PFSK-1 (cell line): ENCODE results near the gene CFAP77.

Experiments used
- FOXP2 ChIP-seq: optimal IDR thresholded peaks from 2 replicates; pipeline ENCODE3; 2011; ENCODE audit warnings: borderline replicate concordance, control low read depth, inconsistent platforms; ENCODE audit not compliant: insufficient read depth; ENCODE audit errors: extremely low read length, extremely low read depth
- POLR2AphosphoS5 ChIP-seq: IDR thresholded peaks from 2 replicates; pipeline ENCODE4 v1.6.1; 2012; ENCODE audit warnings: low read depth, mild to moderate bottlenecking, control low read depth, low read length, moderate library complexity
- REST ChIP-seq, 2 experiments: IDR thresholded peaks; 2 replicates each; pipeline versions ENCODE4 v1.6.1 to v1.8.0; 2011 to 2012; ENCODE audit warnings: low read depth in 2 of 2, low read length in 2 of 2, control low read depth in 1 of 2, inconsistent platforms in 1 of 2, mild to moderate bottlenecking in 1 of 2, moderate library complexity in 1 of 2; ENCODE audit not compliant: insufficient read depth in 1 of 2
- SIN3A ChIP-seq: IDR thresholded peaks from 2 replicates; pipeline ENCODE4 v1.6.1; 2012; ENCODE audit warnings: mild to moderate bottlenecking, low read length, moderate library complexity, borderline replicate concordance; ENCODE audit not compliant: insufficient read depth
- TAF1 ChIP-seq: IDR thresholded peaks from 2 replicates; pipeline ENCODE4 v1.6.1; 2012; ENCODE audit warnings: low read length, control low read depth, borderline replicate concordance; ENCODE audit not compliant: insufficient read depth

The CFAP77 gene

GRCh38 chr9:132472199-132472598 is 62.2 kb downstream of the CFAP77 start:
- no peak for TF ChIP-seq SIN3A
- no peak for TF ChIP-seq FOXP2
- no peak for TF ChIP-seq POLR2AphosphoS5
- TF ChIP-seq TAF1 = no peak
- no peak for TF ChIP-seq REST (IDR thresholded peaks at IDR 0.05; ENCODE audit: insufficient read depth in 1 of 2, low read depth in 2 of 2, low read length in 2 of 2)

- TF ChIP-seq TAF1 = no peak
- no peak for TF ChIP-seq POLR2AphosphoS5
- no peak for TF ChIP-seq SIN3A
- no peak for TF ChIP-seq REST (IDR thresholded peaks at IDR 0.05; ENCODE audit: insufficient read depth in 1 of 2, low read depth in 2 of 2, low read length in 2 of 2)
- no peak for TF ChIP-seq FOXP2
Measured at GRCh38 chr9:132472599-132472998, 62.6 kb downstream of the CFAP77 start.

GRCh38 chr9:132474253-132474652 is 64.2 kb downstream of the CFAP77 start:
- TF ChIP-seq REST (IDR thresholded peaks at IDR 0.05; ENCODE audit: insufficient read depth in 1 of 2, low read depth in 2 of 2, low read length in 2 of 2) (no peak), SIN3A (no peak), POLR2AphosphoS5 (no peak), FOXP2 (no peak), TAF1 (no peak)

GRCh38 chr9:132478353-132479050 is 68.5 kb downstream of the CFAP77 start:
- TF ChIP-seq POLR2AphosphoS5 (no peak), FOXP2 (no peak)

- TF ChIP-seq FOXP2 = no peak
- no peak for TF ChIP-seq SIN3A
- no peak for TF ChIP-seq REST (IDR thresholded peaks at IDR 0.05; ENCODE audit: insufficient read depth in 1 of 2, low read depth in 2 of 2, low read length in 2 of 2)
- TF ChIP-seq POLR2AphosphoS5 = no peak
- TF ChIP-seq TAF1 = no peak
Measured at GRCh38 chr9:132479733-132480132, 69.7 kb downstream of the CFAP77 start.
